Posterior vena cava (tissue), 2 donors: ENCODE data around the gene OLIG1. TPM values are rescaled to one million over a fixed set of nuclear protein-coding genes. Genes with fewer than 3 reads are reported as not detected.

Experiments
- total RNA-seq, 2 donors: library from RNA; stranded (reverse); fragmentation: NEBNext Ultra II Directional; extraction: Animal tissue kit (Norgen Biotek cat#: 25700); gene quantifications; one replicate each; pipeline ENCODE4 v1.2.1, GENCODE V29; 2021
- donor health status: DM: yes; HTN: yes; CAD: no.
- donor health status: DM: yes; HTN: yes; CAD: no.

Gene OLIG1
- total RNA-seq, 2 donors from 2014 or later: not detected

Other genes starting within 250 kb of the OLIG1 start
- gene OLIG2, start 44.2 kb upstream of the OLIG1 start, total RNA-seq: not detected
- 10 to 100 TPM; 26.7 to 31.3 TPM for gene IFNAR2, start 159.8 kb downstream of the OLIG1 start, total RNA-seq
- gene IL10RB, start 196.2 kb downstream of the OLIG1 start, total RNA-seq: 10 to 100 TPM; 19.8 to 22.4 TPM